GM18520 (cell line): ENCODE results near the gene GALNT3.
A peak's percentile ranks its signal among the peaks of the same experiment; 100 is the strongest.

Experiments used
- ATAC-seq: cut with Tn5 transposase; IDR thresholded peaks from one replicate; pipeline ENCODE4 v1.9.1; 2021; ENCODE audit not compliant: unreplicated experiment

Gene GALNT3

DNA sequence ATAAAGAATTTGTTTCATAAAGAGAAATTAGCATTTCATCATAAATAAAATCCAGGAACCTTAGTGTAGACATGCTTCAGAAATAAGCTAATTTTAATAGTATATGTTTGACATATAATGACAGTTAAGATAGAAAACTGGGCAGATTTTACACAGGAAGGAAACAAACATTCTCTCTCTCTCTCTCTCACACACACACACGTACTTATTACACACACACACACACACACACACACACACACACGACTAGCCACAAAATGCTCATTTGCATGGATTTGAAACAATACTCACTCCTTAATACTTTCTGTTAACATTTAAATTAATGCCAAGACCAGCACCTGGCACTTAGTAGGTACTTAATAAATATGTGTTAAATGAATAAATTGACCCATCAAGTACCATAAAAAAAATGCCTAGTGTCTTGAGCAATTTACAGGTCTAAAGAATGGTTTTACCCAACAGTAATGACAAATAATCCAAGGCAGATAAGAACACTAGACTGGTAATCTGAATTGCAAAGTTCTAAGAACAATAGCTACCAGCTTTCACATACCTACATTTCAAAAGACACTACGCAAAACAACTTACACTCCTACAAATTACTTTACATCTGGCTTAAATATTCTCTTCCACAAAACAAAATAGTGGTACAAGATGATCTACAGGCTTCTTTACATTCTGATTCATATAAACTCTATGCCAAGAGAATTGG is 2.9 kb upstream of the GALNT3 start:
- no peak for ATAC-seq

DNA sequence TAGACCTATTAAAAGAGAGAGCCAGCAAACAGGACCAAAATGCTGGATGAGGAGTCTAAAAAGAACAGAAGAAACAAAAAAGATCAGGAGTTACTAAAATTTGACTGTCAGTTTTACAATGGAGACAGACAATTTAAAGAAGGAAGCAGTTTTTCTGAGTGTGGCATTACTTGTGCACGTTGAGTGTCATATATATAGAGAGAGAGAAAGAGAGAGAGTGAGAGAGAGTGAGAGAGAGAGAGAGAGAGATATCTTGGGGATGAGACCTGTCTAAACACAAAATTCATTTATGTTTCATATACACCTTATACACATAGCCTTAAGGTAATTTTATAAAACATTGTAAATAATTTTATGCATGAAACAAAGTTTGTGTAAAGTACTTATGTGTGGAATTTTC is 2.1 kb upstream of the GALNT3 start:
- no peak for ATAC-seq

DNA sequence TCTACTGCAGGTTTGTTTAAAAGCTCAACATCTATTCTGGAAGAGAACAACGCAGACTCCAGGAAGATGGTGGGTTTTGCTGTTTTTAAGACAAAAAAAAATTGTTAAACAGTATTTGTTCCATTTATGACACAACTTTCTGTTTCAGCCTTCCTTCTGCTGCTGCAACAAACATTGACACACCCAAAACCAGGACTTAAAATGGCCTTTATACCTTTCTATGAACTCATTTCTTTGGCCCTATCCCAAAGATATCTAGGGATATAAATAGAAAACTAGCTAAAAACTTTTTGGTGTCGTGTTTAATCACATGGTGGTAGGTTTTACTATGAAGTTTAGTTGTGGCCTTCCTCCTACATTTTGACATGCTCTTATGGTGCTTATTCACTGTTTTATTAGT is 964 bp upstream of the GALNT3 start:
- ATAC-seq: peak; percentile 4

DNA sequence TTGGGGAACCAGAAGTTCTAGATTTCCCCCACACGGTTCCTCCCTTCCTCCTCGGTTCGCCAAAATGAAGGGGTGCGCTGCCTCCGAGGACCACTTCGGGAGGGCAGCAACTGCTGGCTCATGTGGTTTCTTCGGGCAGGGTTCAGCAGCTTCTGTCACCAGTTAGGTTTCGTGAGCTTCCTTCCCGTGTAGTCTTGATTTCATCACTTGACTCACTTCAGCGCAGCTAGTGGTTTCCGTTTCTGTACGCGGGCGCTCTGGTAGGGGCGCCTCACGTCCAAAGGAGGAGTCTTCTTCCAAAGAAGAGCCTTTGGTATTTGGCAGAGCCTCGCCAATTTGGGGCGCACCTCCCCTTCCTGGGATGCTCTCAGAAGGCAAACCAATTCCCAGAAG is 485 bp upstream of the GALNT3 start:
- ATAC-seq: peak; percentile 98

DNA sequence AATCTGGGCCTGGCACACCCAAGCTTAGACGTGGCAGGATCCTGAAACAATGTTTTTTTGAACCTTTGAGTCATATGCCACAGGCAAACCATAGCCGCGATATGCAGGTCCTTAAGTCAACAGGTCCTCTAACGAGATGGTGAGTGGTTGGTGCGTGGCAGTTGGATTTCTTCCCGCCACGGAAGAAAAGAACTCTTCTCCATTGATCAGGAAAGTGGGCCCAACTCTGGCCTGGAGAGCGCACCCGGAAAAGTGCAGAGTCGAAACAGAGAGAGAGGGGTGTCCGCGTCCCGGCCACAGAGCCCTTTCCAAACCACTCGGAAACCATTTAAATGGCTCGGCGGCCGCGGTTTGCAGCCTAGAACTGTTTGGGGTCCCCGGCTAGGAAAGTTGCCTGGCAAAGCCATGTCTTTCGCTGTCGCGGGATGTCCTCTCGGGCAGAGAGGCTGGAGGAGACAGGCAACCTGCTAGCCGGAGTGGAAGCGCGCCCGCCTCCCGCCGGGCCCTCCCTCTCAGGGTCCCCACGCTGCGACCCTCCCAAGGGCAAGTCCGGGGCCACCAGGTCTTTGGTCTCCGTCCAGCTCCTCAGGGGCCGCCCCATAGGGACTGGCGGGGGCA is 777 bp downstream of the GALNT3 start:
- no peak for ATAC-seq

DNA sequence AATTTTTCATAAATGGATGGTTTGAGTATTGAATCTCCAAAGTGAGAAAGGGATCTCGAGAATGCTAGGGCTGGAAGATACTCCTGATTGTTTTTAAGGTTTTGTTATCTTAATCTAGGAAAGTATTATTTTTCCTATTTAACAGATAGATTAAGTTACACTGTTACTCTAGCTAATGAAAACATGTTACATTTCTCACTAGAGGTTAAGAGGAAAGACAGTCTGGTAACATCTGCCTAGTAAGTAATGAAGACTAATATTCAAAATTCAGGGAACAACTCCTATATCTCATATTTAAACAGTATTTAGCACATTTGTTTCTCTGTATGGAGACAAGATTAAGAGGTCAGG is 2.0 kb downstream of the GALNT3 start:
- ATAC-seq: no peak

DNA sequence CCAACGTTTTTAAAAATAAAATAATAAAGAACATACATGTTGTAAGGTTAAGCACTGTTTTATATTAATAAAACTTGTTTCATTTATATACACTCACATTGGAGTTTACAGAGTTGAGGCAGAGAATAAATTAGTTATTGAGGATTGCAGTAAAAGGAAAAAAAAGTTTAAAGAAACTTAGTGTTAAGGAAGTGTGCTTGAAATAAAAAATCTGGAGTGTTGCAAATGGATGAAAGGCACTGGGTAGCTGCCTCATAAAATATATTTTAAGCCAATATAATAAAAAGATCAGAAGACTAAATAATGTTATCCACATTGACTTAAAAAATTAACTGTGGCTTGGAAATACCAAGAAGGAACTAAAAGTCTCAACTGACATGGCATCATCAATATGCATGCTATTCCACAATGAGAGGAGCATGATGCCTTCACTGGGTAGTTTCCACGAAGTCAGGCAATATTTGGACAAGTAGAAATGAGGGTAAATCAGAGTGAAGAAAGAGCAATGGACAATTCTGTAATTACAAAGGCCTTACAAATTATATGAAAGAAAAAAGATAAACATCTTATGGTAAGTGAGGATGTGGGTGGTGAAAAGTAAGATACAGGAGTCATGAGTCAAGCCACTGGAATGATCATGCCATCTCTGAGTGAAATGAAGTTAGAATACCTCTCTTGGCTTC is 2.5 kb downstream of the GALNT3 start:
- ATAC-seq: no peak

DNA sequence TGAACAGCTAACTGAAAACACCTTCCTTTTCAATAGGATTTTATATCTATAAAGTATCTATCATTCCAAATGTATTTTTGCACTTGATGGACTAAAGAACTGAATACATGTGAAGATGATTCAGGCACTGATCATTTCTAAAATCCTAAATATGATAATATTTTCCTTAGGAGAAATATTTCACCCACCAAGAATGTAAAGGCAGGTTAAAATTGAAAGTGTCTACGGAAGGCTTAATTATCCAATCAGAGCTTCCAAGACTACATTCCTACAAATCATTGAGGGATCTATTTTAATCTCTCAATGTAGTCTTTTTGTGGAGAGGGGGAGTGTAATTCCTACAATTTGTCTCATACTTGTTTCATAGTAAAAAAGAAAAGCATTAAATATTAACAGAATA is 3.6 kb downstream of the GALNT3 start:
- no peak for ATAC-seq

DNA sequence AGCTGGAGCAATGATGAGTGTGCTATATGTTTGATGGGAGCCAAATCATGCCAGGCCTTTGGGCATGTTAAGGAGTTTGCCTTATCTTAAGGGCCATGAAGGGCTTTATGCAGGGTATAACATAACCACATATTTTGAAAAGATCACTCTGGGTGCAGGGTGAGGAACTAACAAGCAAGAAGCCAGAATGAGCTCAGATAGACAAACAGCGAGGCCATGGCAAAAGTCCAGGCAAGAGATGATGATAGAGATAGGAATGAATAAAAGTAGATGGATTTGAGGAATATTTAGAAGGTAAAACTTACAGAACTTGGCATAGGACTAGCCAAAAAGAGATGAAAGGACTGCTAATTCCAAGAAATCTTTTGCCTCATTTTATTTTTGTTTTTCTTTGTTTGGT is 6.7 kb downstream of the GALNT3 start:
- no peak for ATAC-seq

DNA sequence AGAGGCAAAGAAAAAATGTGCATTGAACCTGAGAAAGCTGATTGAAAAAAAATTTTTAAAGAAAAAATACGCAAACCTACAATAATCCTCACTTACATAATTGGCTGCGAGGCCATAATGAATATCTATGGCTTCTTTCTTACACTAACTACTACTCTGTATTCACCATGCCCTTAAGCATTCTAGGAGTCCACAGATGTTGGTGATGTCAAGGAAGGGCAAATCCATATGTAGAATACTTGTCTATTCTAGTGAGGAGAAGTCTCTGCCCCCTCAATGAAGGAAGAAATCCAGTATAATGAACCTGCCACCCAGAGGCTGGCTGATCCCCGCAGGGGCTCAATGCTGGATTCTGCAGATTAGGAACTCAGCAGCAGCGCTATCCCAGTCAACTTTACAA is 14.3 kb downstream of the GALNT3 start:
- ATAC-seq: no peak

DNA sequence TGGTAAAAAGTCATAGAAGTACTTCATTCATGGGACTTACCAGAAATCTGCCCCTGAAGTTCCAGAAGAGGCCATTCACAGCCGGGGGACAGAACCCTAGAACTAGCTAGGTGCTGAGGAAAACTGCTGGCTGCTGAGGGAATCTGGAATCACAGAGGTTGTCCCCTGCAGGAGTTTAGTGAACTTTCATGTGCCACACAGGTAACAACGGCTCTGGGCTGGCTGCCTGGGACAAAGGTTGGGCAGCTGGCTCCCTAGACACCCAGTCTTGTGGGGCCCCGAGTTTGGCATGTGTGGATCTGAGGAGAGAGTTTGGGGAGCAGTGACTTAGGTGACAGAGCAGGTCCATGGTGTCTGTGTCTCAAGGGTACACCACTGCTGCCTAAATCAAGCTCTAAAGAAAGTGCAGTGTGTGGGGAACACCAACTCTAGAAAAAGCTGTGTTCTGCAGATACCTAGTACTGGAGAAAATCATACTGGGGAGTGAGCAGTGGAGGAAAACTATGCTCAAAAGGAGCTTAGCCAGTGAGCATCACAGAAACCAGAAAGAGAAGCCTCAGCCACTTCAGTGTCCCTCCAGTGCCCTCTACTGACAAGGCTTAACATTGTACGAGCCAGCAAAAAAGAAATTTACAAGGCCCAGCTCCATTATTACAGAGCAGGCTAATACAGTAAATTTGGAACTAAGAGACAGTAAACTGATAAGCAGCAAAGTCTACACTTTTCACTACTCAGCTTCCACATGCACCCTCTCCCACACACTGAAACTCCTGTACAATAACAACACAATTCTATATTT is 15.2 kb downstream of the GALNT3 start:
- ATAC-seq: no peak

DNA sequence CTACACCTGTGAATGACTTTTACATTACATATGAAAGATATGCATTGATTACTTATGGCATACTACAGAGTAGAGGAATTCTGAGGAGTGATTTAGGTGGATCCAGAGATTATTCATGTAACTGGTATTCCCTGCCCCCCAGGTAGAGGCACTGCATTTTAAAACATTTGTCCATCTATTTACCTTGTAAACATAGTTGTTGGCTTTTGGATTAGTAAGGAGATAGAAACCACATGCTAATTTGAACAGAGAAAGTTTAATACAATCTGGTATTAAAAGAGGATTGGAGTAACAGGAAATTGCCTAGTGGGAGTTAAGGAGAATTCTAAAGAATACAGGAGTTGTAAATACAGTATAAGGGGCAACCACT is 15.9 kb downstream of the GALNT3 start:
- ATAC-seq: no peak

DNA sequence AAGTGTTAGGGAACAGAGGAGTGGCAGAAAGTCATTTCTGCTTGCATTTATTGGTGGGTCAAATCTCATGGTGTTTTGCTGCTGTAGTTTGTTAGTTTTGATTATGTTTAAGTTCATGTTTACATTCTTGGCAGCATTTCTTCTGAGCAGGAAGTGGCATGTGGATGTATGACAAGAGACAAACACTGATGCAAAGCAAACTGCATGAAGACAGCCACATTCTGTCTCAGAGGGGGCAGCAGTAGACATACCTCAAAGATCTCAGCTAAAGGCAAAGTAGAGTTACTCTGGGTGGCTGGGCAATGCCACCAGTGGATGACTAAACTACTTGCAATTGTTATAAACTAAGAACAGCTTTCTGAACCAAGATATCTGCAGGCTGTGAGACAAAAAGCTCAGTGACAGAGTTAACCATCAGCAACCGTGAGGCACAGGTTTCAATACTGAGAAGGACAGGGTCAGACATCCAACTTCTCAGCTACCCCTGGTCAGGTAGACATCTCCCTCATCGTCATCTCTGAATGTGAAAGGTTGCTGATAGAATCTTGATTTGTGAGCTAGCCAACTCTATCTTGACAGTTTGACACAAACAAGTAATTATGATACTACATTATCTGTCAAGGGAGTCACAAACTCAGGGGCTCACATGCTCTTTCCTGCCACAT is 16.4 kb downstream of the GALNT3 start:
- no peak for ATAC-seq

DNA sequence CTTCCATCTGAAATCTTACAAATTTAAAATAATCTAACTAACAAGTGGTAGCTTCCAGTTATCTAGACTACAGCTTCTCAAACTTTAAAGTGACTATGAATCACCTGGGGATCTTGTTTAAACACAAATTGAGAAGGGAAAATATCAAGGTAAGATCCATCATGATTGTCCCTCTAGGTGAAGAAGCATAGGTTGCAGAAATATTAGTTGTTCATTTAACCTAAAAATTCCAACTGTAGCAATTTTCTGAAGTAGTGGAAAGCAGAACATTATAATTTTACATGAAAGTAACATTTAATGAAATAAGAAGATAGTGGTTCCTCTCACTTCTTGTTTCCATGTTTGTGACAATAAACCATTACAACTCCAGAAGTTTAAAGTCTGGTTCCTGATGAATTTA is 17.3 kb downstream of the GALNT3 start:
- no peak for ATAC-seq

DNA sequence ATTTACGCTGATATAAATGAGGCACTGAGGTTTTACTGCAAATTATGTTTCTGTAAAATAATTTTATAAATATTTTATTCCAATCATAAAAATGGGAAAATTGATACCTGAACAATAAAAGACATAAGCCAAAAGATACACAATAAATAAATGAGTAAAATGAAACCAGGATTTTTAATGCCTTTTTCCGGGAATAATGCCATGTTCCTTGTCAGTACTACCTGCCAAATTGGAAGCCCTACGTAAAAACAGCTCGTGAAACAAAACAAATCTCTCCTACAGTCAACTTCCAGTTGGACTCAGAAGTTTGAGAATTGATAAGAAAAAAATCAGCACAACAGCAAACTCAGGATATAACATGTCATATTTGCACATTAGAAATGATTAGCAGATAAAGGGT is 18.0 kb downstream of the GALNT3 start:
- no peak for ATAC-seq

DNA sequence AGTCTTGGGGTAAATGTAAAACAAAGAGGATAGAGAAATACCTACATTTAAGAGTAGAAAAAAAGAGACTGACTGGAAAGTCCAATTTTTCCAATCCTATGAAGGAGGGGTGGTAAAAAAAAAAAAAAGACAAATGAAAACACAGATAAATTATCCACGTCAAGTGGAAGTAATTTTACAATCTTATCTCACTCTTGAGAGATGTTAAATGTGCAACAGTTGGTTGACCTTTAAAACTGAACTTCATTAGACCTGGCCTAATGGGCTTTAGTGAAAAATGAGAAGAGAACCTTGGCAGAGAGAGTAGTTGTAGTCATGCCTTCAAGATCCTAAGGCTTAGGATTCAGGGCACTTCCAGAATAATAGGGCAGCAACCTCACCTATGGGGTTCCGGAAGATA is 20.4 kb downstream of the GALNT3 start:
- ATAC-seq: no peak

DNA sequence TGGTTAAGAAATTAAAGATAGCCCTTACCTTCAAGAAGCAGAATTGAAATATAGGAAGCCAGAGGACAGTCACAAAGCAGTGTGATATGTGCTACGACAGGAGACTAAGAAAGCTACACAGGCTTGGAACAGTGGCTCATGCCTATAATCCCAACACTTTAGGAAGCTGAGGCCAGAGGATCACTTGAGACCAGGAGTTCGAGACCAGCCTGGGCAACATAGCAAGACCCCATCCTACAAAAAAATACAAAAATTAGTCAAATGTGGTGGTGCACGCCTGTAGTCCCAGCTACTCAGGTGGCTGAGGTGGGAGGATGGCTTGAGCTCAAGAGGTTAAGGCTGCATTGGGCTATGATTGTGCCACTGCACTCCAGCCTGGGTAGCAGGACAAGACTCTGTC is 21.9 kb downstream of the GALNT3 start:
- no peak for ATAC-seq

DNA sequence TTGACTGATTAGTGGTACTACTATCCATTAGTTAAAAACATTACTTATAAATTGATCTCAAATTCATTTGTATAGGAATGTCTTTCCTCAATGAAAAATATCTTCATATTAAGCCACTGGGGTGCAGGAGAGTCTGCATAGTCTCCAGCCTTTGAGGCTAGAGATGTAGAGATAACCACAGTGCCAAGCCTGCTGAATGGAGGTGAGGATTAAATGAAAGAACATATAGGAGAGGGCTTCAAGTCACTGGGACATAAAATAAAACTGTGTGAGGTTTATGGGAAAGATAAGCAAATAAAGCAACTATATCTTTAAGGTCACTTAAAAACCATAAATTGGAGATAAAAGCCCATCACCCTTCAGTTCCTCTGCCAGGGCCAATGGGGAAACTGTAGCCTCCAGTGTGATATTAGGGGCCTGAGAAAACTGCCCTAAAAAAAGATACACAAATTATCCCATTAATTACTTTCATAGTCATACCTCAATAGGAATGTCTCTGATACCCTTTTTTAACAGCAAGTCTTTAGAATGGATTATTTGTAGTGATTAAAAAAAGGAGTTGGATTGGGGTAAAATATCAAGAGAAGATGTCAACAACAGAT is 27.6 kb downstream of the GALNT3 start:
- ATAC-seq: no peak

DNA sequence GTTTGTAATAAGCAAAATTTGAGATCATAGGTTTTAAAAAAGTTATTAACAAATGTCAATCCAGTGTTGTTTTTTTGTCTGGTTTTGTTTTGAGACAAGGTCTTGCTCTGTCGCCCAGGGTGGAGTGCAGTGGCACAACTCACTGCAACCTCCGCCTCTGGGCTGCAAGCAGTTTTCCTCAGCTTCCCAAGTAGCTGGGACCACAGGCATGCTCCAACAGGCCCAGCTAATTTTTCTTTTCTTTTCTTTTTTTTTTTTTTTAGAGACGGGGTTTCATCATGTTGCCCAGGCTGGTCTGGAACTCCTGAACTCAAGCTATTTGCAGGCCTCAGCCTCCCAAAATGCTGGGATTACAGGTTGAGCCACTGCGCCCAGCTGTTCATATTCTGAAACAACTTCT is 31.3 kb downstream of the GALNT3 start:
- ATAC-seq: no peak

DNA sequence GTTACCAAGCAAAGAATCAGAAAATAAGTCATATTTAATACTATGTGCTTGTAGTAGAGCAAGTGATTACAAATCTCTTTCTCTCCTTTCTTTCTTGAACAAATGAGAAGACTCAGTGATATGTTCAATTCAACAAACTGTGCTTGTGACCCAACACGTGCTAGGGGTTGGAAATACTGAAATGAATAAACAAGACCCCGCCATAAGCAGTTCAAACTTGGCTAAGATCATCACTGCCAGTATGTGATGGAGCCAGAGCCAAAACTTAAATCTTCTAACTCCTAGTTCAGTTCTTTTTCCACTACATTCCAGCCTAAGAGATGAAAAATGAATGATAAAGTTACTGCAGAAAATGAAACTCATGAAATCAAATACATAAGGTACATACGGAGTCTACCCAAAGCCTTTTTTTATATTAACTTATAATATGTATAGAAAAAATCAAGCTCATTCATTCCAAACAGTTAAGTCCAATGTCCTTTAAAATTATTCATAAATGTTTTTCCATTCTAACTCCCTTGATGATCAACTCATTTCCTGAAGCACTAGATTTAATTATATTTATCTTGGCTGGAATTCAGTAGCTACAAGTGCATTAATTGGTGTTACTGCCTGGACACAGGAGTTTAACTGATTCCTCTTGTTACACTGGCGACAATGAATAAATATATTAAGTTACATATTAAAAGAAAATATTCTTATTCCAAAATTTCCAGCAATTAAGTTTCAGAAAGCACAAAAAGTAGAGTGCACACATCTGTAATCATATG is 36.0 kb downstream of the GALNT3 start:
- no peak for ATAC-seq
